Sigmoid colon (tissue), 7 donors: ENCODE data around the gene TMEM229B. TPM values are rescaled to one million over a fixed set of nuclear protein-coding genes. Genes with fewer than 3 reads are reported as not detected.

ENCODE experiments used
- DNase-seq: peaks from one replicate; pipeline ENCODE4 v3.0.0-alpha.2; 2019
- H3K27ac ChIP-seq, 4 donors: fragments of 200-600 bp; sonication (generic); one replicate each; pipeline ENCODE4 v1.5.1; 2016 to 2019; ENCODE audit warnings: mild to moderate bottlenecking in 1 of 4
- H3K27me3 ChIP-seq, 3 donors: fragments of 200-600 bp; sonication (generic); one replicate each; pipeline ENCODE4 v1.5.1; 2019; ENCODE audit warnings: mild to moderate bottlenecking in 1 of 3
- H3K36me3 ChIP-seq, 4 donors: fragments of 200-600 bp; sonication (generic); one replicate each; pipeline ENCODE4 v1.5.1; 2016 to 2019
- H3K4me1 ChIP-seq, 4 donors: fragments of 200-600 bp; sonication (generic); one replicate each; pipeline ENCODE4 v1.5.1; 2017 to 2019
- H3K4me3 ChIP-seq, 4 donors: fragments of 200-600 bp; sonication (generic); one replicate each; pipeline ENCODE4 v1.5.1; 2017 to 2019; ENCODE audit warnings: mild to moderate bottlenecking in 2 of 4, moderate library complexity in 1 of 4
- H3K9me3 ChIP-seq, 4 donors: fragments of 200-600 bp in 3 of 4; sonication (generic) in 3 of 4; one replicate each; pipeline versions ENCODE4 v1.5.1 to v1.6.1; 2013 to 2019
- CTCF ChIP-seq, 4 experiments: fragments of 450-650 bp in 3 of 4; fragments of 200-600 bp in 1 of 4; IDR thresholded peaks; one replicate each; pipeline ENCODE4 v1.5.1; 2016 to 2019; ENCODE audit warnings: antibody characterized with exemption in 4 of 4, mild to moderate bottlenecking in 3 of 4, moderate library complexity in 2 of 4
- EP300 ChIP-seq, 4 donors: sonication (generic); formaldehyde crosslinking; IDR thresholded peaks; one replicate each; pipeline ENCODE4 v1.6.1; 2017; ENCODE audit warnings: antibody characterized with exemption in 4 of 4
- POLR2A ChIP-seq, 2 donors: fragments of 450-650 bp; IDR thresholded peaks; one replicate each; pipeline ENCODE4 v1.6.1; 2016; ENCODE audit warnings: antibody characterized with exemption in 2 of 2, mild to moderate bottlenecking in 2 of 2, moderate library complexity in 2 of 2
- POLR2AphosphoS5 ChIP-seq, 4 donors: sonication (generic); formaldehyde crosslinking; IDR thresholded peaks; one replicate each; pipeline ENCODE4 v1.6.1; 2017; ENCODE audit warnings: antibody characterized with exemption in 4 of 4
- WGBS, 2 donors: extraction: QIAGEN DNeasy Blood & Tissue Kit; methylation state at CpG; one replicate each; pipeline ENCODE4 v1.1.7; 2013; 5-methylcytosine and 5-hydroxymethylcytosine counted together
- intact Hi-C: fragments of 100-400 bp; cut with DNase I; formaldehyde crosslinking; loops from one replicate; pipeline ENCODE4 v1.15.1; 2023
- polyA plus RNA-seq, 3 donors: library from polyadenylated mRNA; stranded (reverse); fragments of 200-250 nt; gene quantifications; one replicate each; pipeline ENCODE4 v1.2.3, GENCODE V29; 2013
- small RNA-seq, 3 donors: library from RNA; depleted of rRNA; stranded (forward); fragments of <200 nt; gene quantifications; one replicate each; pipeline ENCODE3, GENCODE V24; 2016
- total RNA-seq, 4 donors: library from RNA; depleted of rRNA; stranded (reverse); fragments of >200 nt; gene quantifications; one replicate each; pipeline ENCODE4 v1.1.0, GENCODE V29; 2016
- donor health status: healthy with polysubstance abuse.
- donor health status: Bipolar disorder and iron deficiency.
- donor health status: healthy.

Gene TMEM229B
- total and polyA plus RNA-seq, 7 donors: 1.2 to 16.4 (median 6.1) TPM

GRCh38 chr14:67425608-67426007 is 62.9 kb downstream of the TMEM229B start:
- H3K27ac ChIP-seq: no peak overlapping the region
- intact Hi-C loops: loop anchor here (5.0 kb wide), 2 partner anchors 87 to 277 kb away; partner anchors contain the start of gene RDH12
- no peak overlapping the region for H3K4me3 ChIP-seq
- DNase-seq: peak; percentile 24
- peaks cover 0 to 18% (median 0%) of the 10 kb centered on the region in 4 donors for H3K4me1 ChIP-seq
- no peaks in the 10 kb centered on the region for H3K36me3 ChIP-seq
- 84% methylated on average over 4 of the region's 4 CpGs for WGBS, 2 donors
- H3K9me3 ChIP-seq: no peaks in the 10 kb centered on the region
- peaks cover 0 to 4% (median 0%) of the 10 kb centered on the region in 3 donors for H3K27me3 ChIP-seq
- TF ChIP-seq POLR2A (IDR thresholded peaks at IDR 0.05) (no peak), POLR2AphosphoS5 (IDR thresholded peaks at IDR 0.05) (no peak), EP300 (IDR thresholded peaks at IDR 0.05) (no peak), CTCF (IDR thresholded peaks at IDR 0.05) (no peak)

- H3K27me3 ChIP-seq: peaks cover 0 to 8% (median 0%) of the 10 kb centered on the region in 3 donors
- intact Hi-C loops: no loop called here
- WGBS, 2 donors: 35 to 80% methylated on average over 3 of the region's 3 CpGs
Observed at GRCh38 chr14:67424539-67424938, 64.0 kb downstream of the TMEM229B start.

GRCh38 chr14:67423424-67423823 is 65.1 kb downstream of the TMEM229B start:
- WGBS, 2 donors: 56 to 81% methylated on average over 2 of the region's 2 CpGs
- peak; percentile 21 for DNase-seq
- intact Hi-C loops: no loop called here
- H3K27me3 ChIP-seq: peaks cover 0 to 8% (median 0%) of the 10 kb centered on the region in 3 donors
- no peak overlapping the region for H3K4me3 ChIP-seq
- H3K9me3 ChIP-seq: no peaks in the 10 kb centered on the region
- H3K27ac ChIP-seq: no peak overlapping the region
- H3K4me1 ChIP-seq: peaks cover 0 to 12% (median 0%) of the 10 kb centered on the region in 4 donors
- no peak for TF ChIP-seq POLR2AphosphoS5 (IDR thresholded peaks at IDR 0.05)
- no peak for TF ChIP-seq CTCF (IDR thresholded peaks at IDR 0.05)
- TF ChIP-seq EP300 (IDR thresholded peaks at IDR 0.05): no peak
- H3K36me3 ChIP-seq: no peaks in the 10 kb centered on the region

More at GRCh38 chr14:67424539-67424938, 64.0 kb downstream of the TMEM229B start:
- Histone ChIP-seq H3K27ac (no peak overlapping the region), H3K36me3 (no peaks in the 10 kb centered on the region), H3K4me1 (peaks cover 0 to 18% (median 0%) of the 10 kb centered on the region in 4 donors), H3K9me3 (no peaks in the 10 kb centered on the region), H3K4me3 (no peak overlapping the region)
- TF ChIP-seq CTCF (IDR thresholded peaks at IDR 0.05) (no peak), POLR2A (IDR thresholded peaks at IDR 0.05) (no peak), EP300 (IDR thresholded peaks at IDR 0.05) (no peak), POLR2AphosphoS5 (IDR thresholded peaks at IDR 0.05) (no peak)
- no peak for DNase-seq

GRCh38 chr14:67421356-67422224 is 66.9 kb downstream of the TMEM229B start:
- intact Hi-C loops: no loop called here
- no peaks in the 10 kb centered on the region for H3K4me1 ChIP-seq
- TF ChIP-seq POLR2AphosphoS5 (IDR thresholded peaks at IDR 0.05): no peak
- no peak for TF ChIP-seq CTCF (IDR thresholded peaks at IDR 0.05)
- TF ChIP-seq EP300 (IDR thresholded peaks at IDR 0.05): no peak
- H3K36me3 ChIP-seq: no peaks in the 10 kb centered on the region
- no peak overlapping the region for H3K4me3 ChIP-seq
- no peaks in the 10 kb centered on the region for H3K9me3 ChIP-seq
- WGBS, 2 donors: 95% methylated on average over 11 of the region's 11 CpGs
- DNase-seq: peak; percentile 4
- H3K27ac ChIP-seq: no peak overlapping the region
- H3K27me3 ChIP-seq: peaks cover 0 to 11% (median 0%) of the 10 kb centered on the region in 3 donors

Small RNAs within 50 kb of the gene (small RNA-seq; reads per million reads assigned to genes)
- 0 reads per million in 3 donors for gene MIR5694

Other genes with a start within 250 kb of the TMEM229B start
- gene PALS1, start 247.3 kb downstream of the TMEM229B start, total RNA-seq: 10 to 100 TPM; 20.2 to 29.4 (median 23.0) TPM
- 10 to 100 TPM; 10.8 to 35.8 (median 19.8) TPM for gene PALS1, start 247.3 kb downstream of the TMEM229B start, polyA plus RNA-seq
- 10 to 100 TPM; 65.8 to 89.9 (median 76.7) TPM for gene ATP6V1D, start 128.9 kb downstream of the TMEM229B start, total RNA-seq
- 100 to 1,000 TPM in 1 of 3 donors, 10 to 100 TPM in 2; 64.1 to 181 (median 97.9) TPM for gene ATP6V1D, start 128.9 kb downstream of the TMEM229B start, polyA plus RNA-seq
- gene EIF2S1, start 128.4 kb downstream of the TMEM229B start, total RNA-seq: 100 to 1,000 TPM in 3 of 4 donors, 10 to 100 TPM in 1; 31.3 to 131 (median 119) TPM
- gene EIF2S1, start 128.4 kb downstream of the TMEM229B start, polyA plus RNA-seq: 100 to 1,000 TPM in 1 of 3 donors, 10 to 100 TPM in 2; 75.7 to 104 (median 86.6) TPM
- gene PLEK2, start 76.6 kb downstream of the TMEM229B start, total RNA-seq: 1 to 10 TPM in 2 of 4 donors, under 1 TPM in 1, not detected in 1; 0.16 to 7.8 (median 1.8) TPM
- 10 to 100 TPM; 35.4 to 51.8 (median 35.8) TPM for gene PLEK2, start 76.6 kb downstream of the TMEM229B start, polyA plus RNA-seq
- gene PLEKHH1, start 44.6 kb upstream of the TMEM229B start, total RNA-seq: 1 to 10 TPM; 2.0 to 8.0 (median 2.9) TPM
- gene PLEKHH1, start 44.6 kb upstream of the TMEM229B start, polyA plus RNA-seq: 10 to 100 TPM; 10.8 to 25.3 (median 12.3) TPM
- 10 to 100 TPM; 15.2 to 32.9 (median 24.4) TPM for gene PIGH, start 111.5 kb upstream of the TMEM229B start, total RNA-seq
- 10 to 100 TPM in 1 of 3 donors, 1 to 10 TPM in 2; 8.4 to 14.1 (median 9.9) TPM for gene PIGH, start 111.5 kb upstream of the TMEM229B start, polyA plus RNA-seq
- gene ARG2, start 131.2 kb upstream of the TMEM229B start, total RNA-seq: 10 to 100 TPM in 1 of 4 donors, 1 to 10 TPM in 3; 1.6 to 11.4 (median 5.5) TPM
- 10 to 100 TPM in 1 of 3 donors, 1 to 10 TPM in 1, under 1 TPM in 1; 0.60 to 59.2 (median 5.7) TPM for gene ARG2, start 131.2 kb upstream of the TMEM229B start, polyA plus RNA-seq
- gene VTI1B, start 185.9 kb upstream of the TMEM229B start, total RNA-seq: 100 to 1,000 TPM in 2 of 4 donors, 10 to 100 TPM in 2; 58.6 to 114 (median 97.7) TPM
- 100 to 1,000 TPM in 2 of 3 donors, 10 to 100 TPM in 1; 68.5 to 148 (median 138) TPM for gene VTI1B, start 185.9 kb upstream of the TMEM229B start, polyA plus RNA-seq
- gene RDH11, start 207.0 kb upstream of the TMEM229B start, total RNA-seq: 10 to 100 TPM; 24.7 to 49.0 (median 38.5) TPM
- 10 to 100 TPM in 2 of 3 donors, 1 to 10 TPM in 1; 4.2 to 58.5 (median 14.6) TPM for gene RDH11, start 207.0 kb upstream of the TMEM229B start, polyA plus RNA-seq
- gene RDH12, start 213.2 kb upstream of the TMEM229B start, total RNA-seq: not detected
- gene RDH12, start 213.2 kb upstream of the TMEM229B start, polyA plus RNA-seq: under 1 TPM in 2 of 3 donors, not detected in 1; 0.12 to 0.60 TPM